ENCODE results near the gene COPG2. TPM values are rescaled to one million over a fixed set of nuclear protein-coding genes. Genes with fewer than 3 reads are reported as not detected.

Gene COPG2
- total and polyA plus RNA-seq, 2 donors (not counting 3 experiments of a cell fraction or from before 2014, with no cell fraction given), result 9.4 to 11.6 TPM

- TF ChIP-seq GATA2 (IDR thresholded peaks at IDR 0.05; ENCODE audit: insufficient read depth, insufficient read length, low read depth, low read length) (no peak), POLR2AphosphoS5 (IDR thresholded peaks at IDR 0.05; ENCODE audit: insufficient read depth, low read depth, low read length) (no peak), FOS (IDR thresholded peaks at IDR 0.05; ENCODE audit: borderline replicate concordance, insufficient read depth, low read length) (no peak), POLR2A (IDR thresholded peaks at IDR 0.05; ENCODE audit: low read depth, low read length) (no peak), CTCF (IDR thresholded peaks at IDR 0.05; ENCODE audit: extremely low read depth in 1 of 2, insufficient read depth in 1 of 2, low read depth in 1 of 2, low read length in 2 of 2) (no peak), JUN (IDR thresholded peaks at IDR 0.05; ENCODE audit: borderline replicate concordance, insufficient read depth, insufficient read length, low read depth) (no peak), EZH2 (IDR thresholded peaks at IDR 0.05; ENCODE audit: borderline replicate concordance, low read depth, low read length, severe bottlenecking) (no peak), MYC (IDR thresholded peaks at IDR 0.05; ENCODE audit: low read depth, low read length) (no peak), MAX (IDR thresholded peaks at IDR 0.05; ENCODE audit: insufficient read depth, insufficient read length) (no peak)
- FAIRE-seq, result no peak
Observed at GRCh38 chr7:130475776-130476175, 192.8 kb downstream of the COPG2 start.

More at GRCh38 chr7:130475776-130476175, 192.8 kb downstream of the COPG2 start:
- DNase-seq (ENCODE audit: low read depth, low spot score), result no peak
- intact Hi-C loops (cut with micrococcal nuclease), result no loop called here
- H3K27me3 ChIP-seq (ENCODE audit: control insufficient read depth in 2 of 2, insufficient read depth in 2 of 2, low read length in 2 of 2), result peaks cover 0 to 2% of the 10 kb centered on the region in 2 experiments
- no peak overlapping the region for H3K9ac ChIP-seq (replicated peaks; ENCODE audit: extremely low read depth, insufficient read depth, low read length)
- no peak overlapping the region for H3K4me3 ChIP-seq (replicated peaks in 1 of 3; ENCODE audit: insufficient read depth in 1 of 3, low read depth in 1 of 3, low read length in 3 of 3)
- H3K4me2 ChIP-seq (ENCODE audit: insufficient read depth, low read length), result no peak overlapping the region
- BruUV-seq (replicated peaks), result no TSS peak
- no peaks in the 10 kb centered on the region for H3K9me1 ChIP-seq (replicated peaks; ENCODE audit: control insufficient read depth, extremely low read depth, insufficient read depth, low read length)
- ChIA-PET POLR2A (no interaction called here), CTCF (no interaction called here)
- dilution Hi-C loops (cut with MboI; ENCODE audit: extremely low pct_ligation_motif_present, low sequenced_read_pairs), result no loop called here
- H2AFZ ChIP-seq (ENCODE audit: low read depth, low read length), result no peak overlapping the region
- no peaks in the 10 kb centered on the region for H3K4me1 ChIP-seq (ENCODE audit: control insufficient read depth, extremely low read depth, insufficient read depth, low read length)
- no peaks in the 10 kb centered on the region for H4K20me1 ChIP-seq (replicated peaks; ENCODE audit: control insufficient read depth, extremely low read depth, insufficient read depth, low read length)
- no peaks in the 10 kb centered on the region for H3K36me3 ChIP-seq (ENCODE audit: control insufficient read depth in 2 of 2, extremely low read depth in 1 of 2, insufficient read depth in 2 of 2, low read length in 2 of 2)
- no peak overlapping the region for H3K27ac ChIP-seq (ENCODE audit: insufficient read depth, low read depth, low read length)
- no peaks in the 10 kb centered on the region for H3K79me2 ChIP-seq (ENCODE audit: control insufficient read depth, insufficient read depth, low read length)
- no peaks in the 10 kb centered on the region for H3K9me3 ChIP-seq (replicated peaks; ENCODE audit: control insufficient read depth, insufficient read depth, low read length)
